SK-N-MC (cell line): ENCODE data around the gene LRRC32.

Source experiments
- EZH2 ChIP-seq: fragments of 200-600 bp; sonication (generic); IDR thresholded peaks from one replicate; pipeline ENCODE4 v1.6.1; 2017; ENCODE audit warnings: antibody characterized with exemption
- FOXP2 ChIP-seq: optimal IDR thresholded peaks from 2 replicates; pipeline ENCODE3; 2011; ENCODE audit warnings: mild to moderate bottlenecking, moderate library complexity; ENCODE audit not compliant: insufficient read depth; ENCODE audit errors: extremely low read length, control extremely low read depth
- POLR2AphosphoS5 ChIP-seq: IDR thresholded peaks from 2 replicates; pipeline ENCODE4 v1.6.1; 2012; ENCODE audit warnings: mild to moderate bottlenecking, low read depth, low read length, borderline replicate concordance

DNA sequence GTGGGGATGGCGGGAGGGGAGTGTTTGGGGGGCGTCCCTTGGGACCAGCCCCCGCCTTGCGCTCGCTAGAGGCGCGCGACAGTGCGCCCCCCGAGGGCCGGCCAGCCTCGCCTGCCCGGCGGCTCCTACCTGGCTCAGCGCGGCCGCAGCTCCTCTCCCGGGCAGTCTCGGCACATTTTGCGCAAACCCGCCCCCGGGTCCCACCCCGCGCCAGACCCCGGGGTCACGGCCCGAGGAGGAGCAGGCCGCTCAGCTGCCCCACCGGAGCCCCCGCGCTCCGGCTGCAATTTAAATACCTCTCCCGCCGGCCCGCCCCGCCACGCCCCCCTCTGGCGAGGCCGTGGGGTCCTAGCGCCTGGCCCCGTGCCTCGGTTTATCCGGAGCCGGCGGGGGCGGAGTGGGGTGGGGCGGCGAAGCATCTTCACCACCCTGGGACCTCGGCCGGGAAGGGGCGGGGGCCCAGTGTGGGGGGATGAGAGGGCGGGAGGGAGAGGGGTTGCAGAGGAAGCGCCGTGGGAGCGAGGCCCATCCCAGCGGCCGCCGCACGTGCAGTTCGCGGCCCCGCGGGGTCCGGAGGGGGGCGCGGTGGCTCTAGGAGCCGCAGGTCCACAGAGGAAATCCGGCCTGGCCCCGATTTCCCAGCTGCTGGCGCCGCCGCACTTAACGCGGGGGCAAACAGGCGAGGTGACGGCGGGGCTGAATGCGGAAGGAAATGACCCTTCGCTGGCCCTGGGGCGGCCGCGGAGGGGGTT lies at the start of gene LRRC32:
- TF ChIP-seq EZH2 (no peak), POLR2AphosphoS5 (no peak), FOXP2 (no peak)
